ENCODE data around the gene B4GALT3.

Gene B4GALT3

GRCh38 chr1:161223805-161224694, 46.7 kb upstream of the B4GALT3 start:
- Histone ChIP-seq H3K4me1 (ENCODE audit: control insufficient read depth in 1 of 2, insufficient read depth in 1 of 2, low read depth in 1 of 2, low read length in 1 of 2) (peaks cover 46 to 48% of the 10 kb centered on the region in 2 experiments), H3K27me3 (no peaks in the 10 kb centered on the region), H3K4me3 (ENCODE audit: low read depth in 1 of 2, low read length in 1 of 2) (no peak overlapping the region), H3K27ac (peak overlapping the region; percentile 20), H3K9me3 (no peaks in the 10 kb centered on the region), H3K36me3 (peaks cover 32% of the 10 kb centered on the region)
- no peak for TF ChIP-seq CTCF (IDR thresholded peaks at IDR 0.05)

- H3K4me1 ChIP-seq (ENCODE audit: control insufficient read depth in 1 of 2, insufficient read depth in 1 of 2, low read depth in 1 of 2, low read length in 1 of 2): peaks cover 52 to 56% of the 10 kb centered on the region in 2 experiments
These were observed 45.1 kb upstream of the B4GALT3 start for GRCh38 chr1:161222175-161223019.

GRCh38 chr1:161220002-161220401, 42.7 kb upstream of the B4GALT3 start:
- Histone ChIP-seq H3K27ac (peak overlapping the region; percentile 92), H3K27me3 (no peaks in the 10 kb centered on the region), H3K4me1 (ENCODE audit: control insufficient read depth in 1 of 2, insufficient read depth in 1 of 2, low read depth in 1 of 2, low read length in 1 of 2) (peaks cover 43 to 47% of the 10 kb centered on the region in 2 experiments), H3K9me3 (no peaks in the 10 kb centered on the region), H3K36me3 (peaks cover 35% of the 10 kb centered on the region), H3K4me3 (ENCODE audit: low read depth in 1 of 2, low read length in 1 of 2) (no peak overlapping the region)
- TF ChIP-seq CTCF (IDR thresholded peaks at IDR 0.05): no peak

More at GRCh38 chr1:161222175-161223019, 45.1 kb upstream of the B4GALT3 start:
- Histone ChIP-seq H3K27ac (peak overlapping the region; percentile 33), H3K9me3 (no peaks in the 10 kb centered on the region), H3K36me3 (peaks cover 35% of the 10 kb centered on the region), H3K27me3 (no peaks in the 10 kb centered on the region), H3K4me3 (ENCODE audit: low read depth in 1 of 2, low read length in 1 of 2) (no peak overlapping the region)
- no peak for TF ChIP-seq CTCF (IDR thresholded peaks at IDR 0.05)

GRCh38 chr1:161219078-161219892, 42.0 kb upstream of the B4GALT3 start:
- no peaks in the 10 kb centered on the region for H3K27me3 ChIP-seq
- H3K36me3 ChIP-seq: peaks cover 35% of the 10 kb centered on the region
- H3K4me3 ChIP-seq (ENCODE audit: low read depth in 1 of 2, low read length in 1 of 2): no peak overlapping the region
- H3K9me3 ChIP-seq: no peaks in the 10 kb centered on the region
- no peak for TF ChIP-seq CTCF (IDR thresholded peaks at IDR 0.05)
- H3K4me1 ChIP-seq (ENCODE audit: control insufficient read depth in 1 of 2, insufficient read depth in 1 of 2, low read depth in 1 of 2, low read length in 1 of 2): peaks cover 48 to 52% of the 10 kb centered on the region in 2 experiments
- H3K27ac ChIP-seq: peak overlapping the region; percentile 92
